Keratinocyte (primary cell): ENCODE measurements around the gene EPAS1. TPM values are rescaled to one million over a fixed set of nuclear protein-coding genes. Genes with fewer than 3 reads are reported as not detected.
A peak's percentile ranks its signal among the peaks of the same experiment; 100 is the strongest.

Experiments
- DNase-seq: peaks from one replicate; pipeline ENCODE4 v3.0.0-alpha.2; 2011; ENCODE audit warnings: low read depth, missing footprints, low spot score
- FAIRE-seq: peaks from 2 replicates; lab custom pipeline; 2011; peaks lifted over from hg19 to GRCh38; lab: Jason Lieb, UNC
- H2AFZ ChIP-seq: 2 replicates; pipeline ENCODE4 v1.6.0; 2012; ENCODE audit warnings: low read length, control low read depth, inconsistent platforms; ENCODE audit not compliant: control insufficient read depth
- H3K27ac ChIP-seq: 2 replicates; pipeline ENCODE4 v1.5.1; 2011; ENCODE audit warnings: low read length; ENCODE audit not compliant: control insufficient read depth, insufficient read depth
- H3K27me3 ChIP-seq: 3 replicates; pipeline ENCODE4 v1.6.0; 2011; ENCODE audit warnings: low read length; ENCODE audit not compliant: control insufficient read depth, insufficient read depth; ENCODE audit errors: extremely low read depth
- H3K36me3 ChIP-seq, 2 experiments: 2 replicates in 1 of 2; 3 replicates in 1 of 2; pipeline ENCODE4 v1.5.1; 2011; ENCODE audit warnings: low read length in 2 of 2, mild to moderate bottlenecking in 1 of 2; ENCODE audit not compliant: control insufficient read depth in 2 of 2, insufficient read depth in 2 of 2; ENCODE audit errors: extremely low read depth in 1 of 2
- H3K4me1 ChIP-seq: 3 replicates; pipeline ENCODE4 v1.5.1; 2011; ENCODE audit warnings: low read length; ENCODE audit not compliant: control insufficient read depth, insufficient read depth; ENCODE audit errors: extremely low read depth
- H3K4me2 ChIP-seq: 3 replicates; pipeline ENCODE4 v1.6.0; 2011; ENCODE audit warnings: low read depth, low read length; ENCODE audit not compliant: control insufficient read depth, insufficient read depth; ENCODE audit errors: extremely low read depth
- H3K4me3 ChIP-seq, 3 experiments: fragments of 200-600 bp in 1 of 3; sonication (generic) in 1 of 3; 2 replicates in 2 of 3; 3 replicates in 1 of 3; pipeline ENCODE4 v1.5.1; 2011 to 2016; ENCODE audit warnings: low read length in 3 of 3, mild to moderate bottlenecking in 3 of 3, control low read depth in 2 of 3, inconsistent platforms in 1 of 3, low read depth in 1 of 3, mixed read lengths in 1 of 3, mixed run types in 1 of 3, moderate library complexity in 1 of 3; ENCODE audit not compliant: control insufficient read depth in 2 of 3, insufficient read depth in 2 of 3; ENCODE audit errors: extremely low read depth in 1 of 3
- H3K79me2 ChIP-seq: 2 replicates; pipeline ENCODE4 v1.6.0; 2012; ENCODE audit warnings: low read length; ENCODE audit not compliant: control insufficient read depth, insufficient read depth
- H3K9ac ChIP-seq: 3 replicates; pipeline ENCODE4 v1.6.0; 2011; ENCODE audit warnings: low read length; ENCODE audit not compliant: control insufficient read depth, insufficient read depth; ENCODE audit errors: extremely low read depth
- H3K9me1 ChIP-seq: 3 replicates; pipeline ENCODE4 v1.6.0; 2011; ENCODE audit warnings: low read length; ENCODE audit not compliant: control insufficient read depth, insufficient read depth; ENCODE audit errors: extremely low read depth
- H3K9me3 ChIP-seq: 2 replicates; pipeline ENCODE4 v1.5.1; 2012; ENCODE audit warnings: low read depth, low read length; ENCODE audit not compliant: control insufficient read depth
- H4K20me1 ChIP-seq: 3 replicates; pipeline ENCODE4 v1.6.0; 2011; ENCODE audit warnings: low read length; ENCODE audit not compliant: control insufficient read depth, insufficient read depth; ENCODE audit errors: extremely low read depth
- CTCF ChIP-seq, 3 experiments: IDR thresholded peaks in 1 of 3; conservative IDR thresholded peaks in 1 of 3; optimal IDR thresholded peaks in 1 of 3; 2 replicates in 2 of 3; 3 replicates in 1 of 3; pipeline versions ENCODE3 to v1.5.1; 2011; ENCODE audit warnings: low read length in 3 of 3, mild to moderate bottlenecking in 3 of 3, moderate library complexity in 2 of 3, control low read depth in 1 of 3, inconsistent platforms in 1 of 3; ENCODE audit not compliant: insufficient read depth in 2 of 3; ENCODE audit errors: extremely low read depth in 1 of 3
- EZH2 ChIP-seq: IDR thresholded peaks from one replicate; pipeline ENCODE4 v1.6.1; 2012; ENCODE audit warnings: inconsistent platforms, mild to moderate bottlenecking, low read length, moderate library complexity
- dilution Hi-C: fragments of 300-500 bp; cut with MboI; formaldehyde crosslinking; loops from one replicate; pipeline ENCODE4 v1.7.0; 2020; ENCODE audit warnings: low sequenced_read_pairs; ENCODE audit not compliant: extremely low pct_ligation_motif_present
- polyA plus RNA-seq, 5 experiments: library from polyadenylated mRNA; depleted of rRNA in 3 of 5; stranded (reverse) in 3 of 5; stranded (forward) in 1 of 5; unstranded in 1 of 5; fragments of >200 nt; gene quantifications; 1 replicate in 1 of 5; 2 replicates in 3 of 5; 3 replicates in 1 of 5; pipeline versions ENCODE4 v1.2.1 to v1.2.3, GENCODE V29; 2011 to 2012; ENCODE audit warnings: missing spikeins in 2 of 5, low read depth in 1 of 5, low replicate concordance in 1 of 5
- small RNA-seq, 3 experiments: library from RNA; depleted of rRNA; stranded (forward); fragments of <200 nt; gene quantifications; one replicate each; pipeline ENCODE3, GENCODE V24; 2012; ENCODE audit warnings: low read depth in 3 of 3, low replicate concordance in 1 of 3; ENCODE audit not compliant: insufficient read length in 3 of 3

Gene EPAS1
- polyA plus RNA-seq, 1 donor (not counting 4 experiments of a cell fraction or from before 2014, with no cell fraction given) = 96.7 TPM

DNA sequence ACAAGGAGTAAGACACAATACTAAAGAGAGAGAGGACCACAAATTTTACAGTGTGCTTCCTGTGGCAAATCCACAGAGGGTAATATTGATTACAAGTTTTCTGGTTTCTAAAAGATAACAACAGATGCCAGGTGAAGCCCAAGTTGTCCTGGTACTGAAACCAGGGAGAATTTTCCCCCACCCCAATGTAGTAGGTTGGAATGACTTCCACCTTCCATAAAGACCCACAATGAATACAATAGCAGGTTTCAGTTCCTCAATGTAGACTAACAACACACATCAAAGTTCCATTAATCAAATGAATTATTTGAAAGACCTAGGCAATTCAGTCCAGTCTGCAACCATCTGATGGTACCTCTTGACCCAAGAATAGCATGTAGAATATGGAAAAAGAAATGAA is 138.1 kb downstream of the EPAS1 start:
- H3K4me1 ChIP-seq = peaks cover 14% of the 10 kb centered on the region
- TF ChIP-seq CTCF (optimal IDR thresholded peaks at IDR 0.05 in 1 of 3, IDR thresholded peaks at IDR 0.05 in 1 of 3, conservative IDR thresholded peaks at IDR 0.05 in 1 of 3; ENCODE audit: extremely low read depth in 1 of 3, insufficient read depth in 2 of 3, low read length in 3 of 3) = no peak
- TF ChIP-seq EZH2 = no peak
- no peak for DNase-seq
- H3K9ac ChIP-seq = no peak overlapping the region
- H3K4me2 ChIP-seq = peak overlapping the region; percentile 50
- H3K9me3 ChIP-seq = no peaks in the 10 kb centered on the region
- no peaks in the 10 kb centered on the region for H4K20me1 ChIP-seq
- H3K79me2 ChIP-seq = no peaks in the 10 kb centered on the region
- no peak overlapping the region for H3K4me3 ChIP-seq
- FAIRE-seq = no peak
- H3K27me3 ChIP-seq = no peaks in the 10 kb centered on the region
- dilution Hi-C loops = no loop called here
- H3K27ac ChIP-seq = no peak overlapping the region
- peak overlapping the region; percentile 6 for H2AFZ ChIP-seq
- H3K9me1 ChIP-seq = no peaks in the 10 kb centered on the region
- no peaks in the 10 kb centered on the region for H3K36me3 ChIP-seq

DNA sequence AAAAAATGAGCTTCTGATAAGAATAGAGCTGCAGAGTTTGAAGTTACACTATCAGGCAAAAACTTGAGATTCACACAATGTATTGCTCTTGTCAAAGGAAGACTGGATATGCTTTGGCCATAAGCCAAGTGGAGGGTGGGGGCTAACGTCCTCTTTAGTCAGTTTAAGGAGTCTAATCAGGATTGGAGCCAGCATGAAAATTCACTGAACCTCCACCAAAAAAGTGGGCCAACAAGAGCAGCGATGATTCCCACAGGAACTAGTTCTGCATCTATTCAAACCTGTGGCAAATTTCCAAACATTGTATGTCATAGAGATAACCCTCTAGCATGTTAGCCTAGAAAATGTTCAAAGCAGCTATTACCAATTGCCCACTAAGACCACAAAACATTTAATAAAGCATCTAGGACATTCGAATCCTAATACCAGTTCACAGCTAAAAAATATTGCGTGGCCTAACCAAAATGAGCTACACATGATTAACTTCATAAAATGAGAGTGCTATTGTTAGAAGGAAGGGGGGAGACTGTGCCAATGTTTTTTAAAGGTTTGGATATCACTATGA is 138.7 kb downstream of the EPAS1 start:
- Histone ChIP-seq H2AFZ (no peak overlapping the region), H3K9me1 (no peaks in the 10 kb centered on the region), H3K4me1 (peaks cover 14% of the 10 kb centered on the region), H4K20me1 (no peaks in the 10 kb centered on the region), H3K27ac (no peak overlapping the region), H3K9ac (no peak overlapping the region), H3K4me2 (no peak overlapping the region), H3K9me3 (no peaks in the 10 kb centered on the region), H3K79me2 (no peaks in the 10 kb centered on the region), H3K4me3 (no peak overlapping the region), H3K36me3 (no peaks in the 10 kb centered on the region), H3K27me3 (no peaks in the 10 kb centered on the region)
- TF ChIP-seq CTCF (optimal IDR thresholded peaks at IDR 0.05 in 1 of 3, IDR thresholded peaks at IDR 0.05 in 1 of 3, conservative IDR thresholded peaks at IDR 0.05 in 1 of 3; ENCODE audit: extremely low read depth in 1 of 3, insufficient read depth in 2 of 3, low read length in 3 of 3) = no peak
- no peak for TF ChIP-seq EZH2
- FAIRE-seq = peak; percentile 41
- dilution Hi-C loops = no loop called here
- DNase-seq = no peak

Small RNA genes within 50 kb of the gene (small RNA-seq; reads per million reads assigned to genes)
- gene RF00017 = 0 reads per million in 3 experiments

Other genes starting within 250 kb of the EPAS1 start
- not detected in 3 replicates for gene TMEM247, start 182.2 kb downstream of the EPAS1 start, polyA plus RNA-seq
- gene RHOQ, start 245.1 kb downstream of the EPAS1 start, polyA plus RNA-seq = 29.9 to 42.1 TPM (median 38.5 TPM) in 3 replicates
- gene ATP6V1E2, start 245.2 kb downstream of the EPAS1 start, polyA plus RNA-seq = 6.0 to 10.0 TPM (median 7.8 TPM) in 3 replicates